GM12875 (cell line): ENCODE data around the gene SLC26A4.

Experiments
- H3K4me3 ChIP-seq: one replicate; pipeline ENCODE4 v1.5.1; 2011; ENCODE audit warnings: low read depth, low read length, control low read depth
- CTCF ChIP-seq: IDR thresholded peaks from 2 replicates; pipeline ENCODE4 v1.5.1; 2011; ENCODE audit warnings: low read depth, mild to moderate bottlenecking, control low read depth, inconsistent platforms, low read length, moderate library complexity, borderline replicate concordance; ENCODE audit not compliant: insufficient read depth

The SLC26A4 gene

DNA sequence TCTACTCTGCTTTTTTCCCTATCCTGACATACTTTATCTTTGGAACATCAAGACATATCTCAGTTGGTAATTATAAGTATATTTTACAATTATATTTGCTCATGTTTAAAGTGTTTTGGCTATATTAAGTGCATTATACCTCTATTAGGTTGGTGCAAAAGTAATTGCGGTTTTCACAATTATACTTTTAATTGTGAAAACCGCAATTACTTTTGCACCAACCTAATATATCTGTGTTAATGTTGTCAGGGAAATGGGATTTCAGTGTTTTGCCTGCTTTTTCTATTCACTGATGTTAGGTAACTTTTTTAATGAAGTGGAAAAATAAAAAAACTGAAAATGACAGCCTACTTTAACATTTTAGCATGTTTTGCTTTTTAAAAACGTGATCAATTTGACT is 11.6 kb downstream of the SLC26A4 start:
- H3K4me3 ChIP-seq: no peak overlapping the region
- TF ChIP-seq CTCF: no peak

- no peak for TF ChIP-seq CTCF
- H3K4me3 ChIP-seq: no peak overlapping the region
These were observed 15.6 kb downstream of the SLC26A4 start for GRCh38 chr7:107676249-107676648.

DNA sequence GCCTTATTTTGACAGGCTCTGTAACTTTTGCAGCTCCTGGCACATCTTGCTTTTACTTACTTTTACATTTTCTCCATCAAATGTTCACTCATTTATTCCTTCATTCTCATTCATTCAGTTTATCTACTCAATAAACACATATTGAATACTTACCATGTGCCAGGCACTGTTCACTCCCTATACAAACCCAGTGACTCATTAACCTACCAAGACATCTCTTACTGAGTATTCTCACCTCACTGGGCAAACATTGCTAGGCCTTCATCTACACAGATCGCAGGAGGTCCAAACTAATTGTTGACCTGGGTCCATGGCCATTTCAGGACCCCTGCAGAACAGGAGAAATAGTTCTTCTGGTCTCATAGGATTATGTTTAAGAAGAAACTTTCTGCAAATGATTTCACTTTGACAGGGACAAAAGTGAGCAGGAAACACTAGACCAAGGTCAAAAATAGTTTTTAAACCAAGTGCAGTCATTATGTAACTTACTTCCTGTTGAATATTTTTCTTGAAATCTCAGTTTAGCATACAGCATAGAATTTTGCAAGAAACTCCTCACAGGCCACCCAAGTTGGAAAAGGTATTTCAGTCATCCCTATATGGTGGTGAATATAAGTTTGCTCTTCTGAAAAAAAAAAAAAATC is 17.6 kb downstream of the SLC26A4 start:
- TF ChIP-seq CTCF: no peak
- H3K4me3 ChIP-seq: no peak overlapping the region

DNA sequence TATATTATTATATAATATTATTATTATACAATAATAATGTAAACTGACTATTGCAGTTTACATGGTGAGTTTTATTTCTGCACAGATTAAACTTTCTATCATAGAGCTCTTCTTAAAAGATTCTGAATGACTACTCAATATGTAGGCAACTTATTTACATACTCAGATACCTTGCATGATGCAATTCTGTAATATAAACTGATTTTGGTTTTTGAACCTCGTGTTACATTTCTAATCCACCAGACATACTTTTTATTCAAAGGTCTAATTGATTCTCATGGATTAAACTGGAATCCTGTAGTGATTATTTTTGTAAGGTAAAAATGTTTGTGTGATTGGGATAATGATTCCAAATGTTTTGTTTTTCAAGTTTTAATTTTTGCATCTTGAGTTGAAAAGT is 19.9 kb downstream of the SLC26A4 start:
- TF ChIP-seq CTCF: no peak

GRCh38 chr7:107682886-107683285 is 22.3 kb downstream of the SLC26A4 start:
- no peak for TF ChIP-seq CTCF
- H3K4me3 ChIP-seq: no peak overlapping the region

More for the DNA sequence above, 19.9 kb downstream of the SLC26A4 start:
- H3K4me3 ChIP-seq: no peak overlapping the region

- TF ChIP-seq CTCF: no peak
- no peak overlapping the region for H3K4me3 ChIP-seq
These were observed 23.7 kb downstream of the SLC26A4 start for GRCh38 chr7:107684287-107684686.

GRCh38 chr7:107684947-107685463 is 24.4 kb downstream of the SLC26A4 start:
- H3K4me3 ChIP-seq: no peak overlapping the region
- no peak for TF ChIP-seq CTCF
